Activated T-cell treated with anti-CD3 and anti-CD28 coated beads, Interleukin-2, amount 50 U/mL, for 4 hours (primary cell): ENCODE results near the gene IL10RB. TPM values are rescaled to one million over a fixed set of nuclear protein-coding genes. Genes with fewer than 3 reads are reported as not detected.
"Not testable (repeated sequence)": the region's sequence is repeated elsewhere in the genome, so short reads cannot be mapped to it uniquely, and the experiment has no call there.

Experiments
- ATAC-seq, 2 donors: fragments of 200-7000 bp; cut with Tn5 transposase; one replicate each; pipeline ENCODE4 v1.10.0; 2021
- DNase-seq: peaks from one replicate; pipeline ENCODE4 v3.0.0-alpha.2; 2020
- H3K27me3 Mint-ChIP-seq: one replicate; pipeline ENCODE4 v1.8.0; 2021; ENCODE audit warnings: low read depth, mixed read lengths
- H3K36me3 Mint-ChIP-seq: one replicate; pipeline ENCODE4 v1.8.0; 2022; ENCODE audit warnings: mixed read lengths; ENCODE audit not compliant: insufficient read depth
- H3K4me1 Mint-ChIP-seq: one replicate; pipeline ENCODE4 v1.8.0; 2021; ENCODE audit warnings: low read depth, mixed read lengths
- H3K4me3 Mint-ChIP-seq: one replicate; pipeline ENCODE4 v1.8.0; 2021; ENCODE audit warnings: mild to moderate bottlenecking, moderate library complexity, mixed read lengths
- H3K9me3 Mint-ChIP-seq: one replicate; pipeline ENCODE4 v1.8.0; 2021; ENCODE audit warnings: mixed read lengths
- total RNA-seq, 3 donors: library from RNA; stranded (reverse); gene quantifications; one replicate each; pipeline ENCODE4 v1.2.1, GENCODE V29; 2021

Gene IL10RB
- total RNA-seq, 3 donors from 2014 or later: 9.3 to 11.6 (median 10.2) TPM

DNA sequence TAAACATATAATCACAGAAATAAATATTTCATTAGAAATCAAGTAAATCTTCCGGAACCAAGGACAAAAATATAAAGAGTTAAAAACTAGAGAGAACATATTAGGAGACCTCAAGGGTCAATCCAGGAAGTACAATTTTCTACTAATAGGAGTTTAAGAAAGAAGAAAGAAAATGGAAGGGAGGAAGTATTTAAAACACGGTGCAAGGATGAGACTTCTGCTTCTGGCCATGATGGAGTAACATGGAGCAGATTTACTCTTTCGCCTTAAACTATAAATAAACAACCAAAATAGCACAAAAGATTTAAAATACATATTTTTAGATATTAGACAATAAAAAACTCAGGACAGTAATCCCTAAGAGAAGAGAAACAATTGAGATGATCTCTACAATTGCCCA, 46.0 kb downstream of the IL10RB start:
- DNase-seq (no peak), ATAC-seq (no peak)
- no peaks in the 10 kb centered on the region for H3K36me3 Mint-ChIP-seq
- H3K4me1 Mint-ChIP-seq: peaks cover 12% of the 10 kb centered on the region
- H3K4me3 Mint-ChIP-seq: no peak overlapping the region
- H3K27me3 Mint-ChIP-seq: no peaks in the 10 kb centered on the region
- H3K9me3 Mint-ChIP-seq: peaks cover 9% of the 10 kb centered on the region

DNA sequence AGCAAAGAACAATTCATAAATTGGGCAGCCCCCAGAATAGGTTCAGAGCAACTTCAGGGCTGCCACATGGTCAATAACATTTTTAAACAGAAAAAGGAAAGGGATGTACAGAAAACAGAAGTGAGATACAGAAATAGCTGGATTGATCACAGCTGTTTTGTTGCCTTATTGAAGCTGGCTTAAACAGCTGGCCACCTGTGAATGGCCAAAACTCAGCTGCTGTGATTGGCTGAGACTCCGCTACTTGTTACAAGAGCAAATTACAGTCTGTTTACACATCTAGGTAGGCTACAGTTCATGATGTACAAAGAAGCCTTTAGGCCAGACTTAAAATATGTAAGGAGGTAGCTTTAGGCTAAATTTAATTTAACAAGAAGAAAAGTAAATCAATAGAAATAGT, 47.0 kb downstream of the IL10RB start:
- Mint-ChIP-seq H3K4me1 (peaks cover 8% of the 10 kb centered on the region), H3K27me3 (no peaks in the 10 kb centered on the region), H3K4me3 (no peak overlapping the region), H3K9me3 (peaks cover 9% of the 10 kb centered on the region), H3K36me3 (no peaks in the 10 kb centered on the region)
- no peak for ATAC-seq
- DNase-seq: no peak

DNA sequence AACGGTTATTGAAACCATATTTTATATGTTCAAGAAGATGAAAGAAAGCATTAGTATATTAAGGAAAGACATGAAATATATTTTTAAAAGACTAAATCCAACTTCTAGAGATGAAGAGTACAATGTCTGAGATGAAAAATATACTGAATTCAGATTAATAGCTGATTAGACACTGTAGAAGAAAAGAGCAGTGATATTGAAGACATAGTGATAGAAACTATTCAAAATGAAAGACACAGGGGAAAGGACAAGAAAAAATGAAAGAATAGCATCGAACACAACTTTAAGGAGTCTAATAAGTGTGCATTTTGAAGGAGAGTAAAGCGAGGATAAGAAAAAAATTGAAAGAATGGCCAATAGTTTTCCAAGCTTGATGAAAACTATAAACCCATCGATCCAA, 47.4 kb downstream of the IL10RB start:
- ATAC-seq: no peak
- Mint-ChIP-seq H3K36me3 (no peaks in the 10 kb centered on the region), H3K4me3 (no peak overlapping the region), H3K4me1 (peaks cover 5% of the 10 kb centered on the region), H3K9me3 (peaks cover 9% of the 10 kb centered on the region), H3K27me3 (no peaks in the 10 kb centered on the region)
- no peak for DNase-seq

DNA sequence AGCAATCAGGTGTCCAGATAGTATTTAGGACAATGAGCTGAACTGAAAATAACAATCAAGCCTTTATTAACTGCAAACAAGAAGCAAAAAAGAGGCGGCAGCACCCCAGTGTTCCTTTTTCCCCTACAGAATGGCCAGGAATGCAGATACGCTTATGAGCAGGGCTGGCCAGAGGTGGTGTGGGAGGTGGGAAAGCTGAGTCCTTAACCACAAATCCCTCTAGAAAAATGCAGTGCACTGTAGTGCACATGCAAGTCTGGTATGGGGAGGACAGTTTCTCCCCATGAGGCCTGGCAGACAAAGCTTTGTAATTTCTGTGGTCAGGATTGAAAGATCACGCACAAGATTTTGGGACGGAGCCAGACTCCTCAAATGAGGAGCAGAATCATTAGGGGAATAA, 47.9 kb downstream of the IL10RB start:
- ATAC-seq: no peak
- Mint-ChIP-seq H3K4me1 (peaks cover under 1% of the 10 kb centered on the region), H3K9me3 (peaks cover 9% of the 10 kb centered on the region)

DNA sequence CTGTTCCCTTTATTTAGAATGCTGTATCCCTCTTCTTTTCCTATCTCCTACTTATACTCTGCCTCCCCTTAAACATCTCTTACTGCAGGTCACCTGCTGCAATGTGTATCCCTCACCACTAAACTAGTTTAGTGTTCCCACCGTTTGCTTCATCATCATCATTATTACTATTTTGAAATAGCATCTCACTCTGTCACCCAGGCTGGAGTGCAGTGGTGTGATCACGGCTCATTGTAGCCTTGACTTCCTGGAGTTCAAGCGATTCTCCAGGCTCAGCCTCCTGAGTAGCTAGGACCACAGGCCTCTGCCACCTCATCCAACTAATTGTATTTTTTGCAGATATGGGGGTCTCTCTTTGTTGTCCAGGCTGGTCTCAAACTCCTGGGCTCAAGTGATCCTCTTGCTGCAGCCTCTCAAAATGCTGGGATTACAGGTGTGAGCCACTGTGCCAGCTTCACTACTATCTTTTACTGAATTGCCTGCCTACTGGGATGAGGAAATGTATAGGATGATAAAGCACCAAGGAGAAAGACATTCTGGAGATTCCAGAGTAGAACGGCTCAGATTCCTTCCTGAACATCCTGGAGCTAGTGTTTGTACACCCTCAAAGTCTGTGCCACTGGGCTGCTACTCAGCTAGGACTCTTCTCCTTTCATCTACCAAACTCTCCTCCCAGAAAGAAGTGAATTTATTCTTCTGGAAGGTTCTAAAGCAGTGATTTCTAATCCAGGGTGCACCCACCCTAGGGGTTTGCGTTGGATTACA, 50.0 kb downstream of the IL10RB start:
- no peaks in the 10 kb centered on the region for H3K27me3 Mint-ChIP-seq
- DNase-seq: no peak
- no peaks in the 10 kb centered on the region for H3K4me1 Mint-ChIP-seq
- H3K4me3 Mint-ChIP-seq: no peak overlapping the region
- H3K9me3 Mint-ChIP-seq: peaks cover 5% of the 10 kb centered on the region
- ATAC-seq: no peak
- H3K36me3 Mint-ChIP-seq: no peaks in the 10 kb centered on the region

More for the DNA sequence above, 47.9 kb downstream of the IL10RB start:
- Mint-ChIP-seq H3K4me3 (no peak overlapping the region), H3K27me3 (no peaks in the 10 kb centered on the region), H3K36me3 (no peaks in the 10 kb centered on the region)
- no peak for DNase-seq

DNA sequence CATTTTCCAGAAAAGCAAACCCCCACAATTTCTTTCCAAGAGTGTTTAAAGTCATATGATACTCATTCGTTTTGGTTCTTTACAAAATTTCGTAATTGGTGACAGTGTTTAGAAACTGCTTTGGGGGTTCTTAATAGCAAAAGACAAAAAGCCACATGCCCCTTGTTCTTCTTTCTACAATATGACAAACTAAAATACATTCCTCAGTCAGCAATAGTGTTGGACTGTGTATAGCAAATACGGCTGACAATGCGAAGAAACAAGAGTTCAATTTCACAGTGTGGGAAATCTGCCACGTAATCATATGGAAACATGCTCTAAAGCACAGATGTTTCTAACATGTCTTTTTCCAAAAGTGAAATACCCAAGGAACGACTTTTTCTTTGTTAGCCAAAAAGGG, 51.0 kb downstream of the IL10RB start:
- H3K4me3 Mint-ChIP-seq: no peak overlapping the region
- H3K27me3 Mint-ChIP-seq: no peaks in the 10 kb centered on the region
- no peak for ATAC-seq
- no peaks in the 10 kb centered on the region for H3K36me3 Mint-ChIP-seq
- peaks cover 5% of the 10 kb centered on the region for H3K9me3 Mint-ChIP-seq
- no peak for DNase-seq
- H3K4me1 Mint-ChIP-seq: no peaks in the 10 kb centered on the region

DNA sequence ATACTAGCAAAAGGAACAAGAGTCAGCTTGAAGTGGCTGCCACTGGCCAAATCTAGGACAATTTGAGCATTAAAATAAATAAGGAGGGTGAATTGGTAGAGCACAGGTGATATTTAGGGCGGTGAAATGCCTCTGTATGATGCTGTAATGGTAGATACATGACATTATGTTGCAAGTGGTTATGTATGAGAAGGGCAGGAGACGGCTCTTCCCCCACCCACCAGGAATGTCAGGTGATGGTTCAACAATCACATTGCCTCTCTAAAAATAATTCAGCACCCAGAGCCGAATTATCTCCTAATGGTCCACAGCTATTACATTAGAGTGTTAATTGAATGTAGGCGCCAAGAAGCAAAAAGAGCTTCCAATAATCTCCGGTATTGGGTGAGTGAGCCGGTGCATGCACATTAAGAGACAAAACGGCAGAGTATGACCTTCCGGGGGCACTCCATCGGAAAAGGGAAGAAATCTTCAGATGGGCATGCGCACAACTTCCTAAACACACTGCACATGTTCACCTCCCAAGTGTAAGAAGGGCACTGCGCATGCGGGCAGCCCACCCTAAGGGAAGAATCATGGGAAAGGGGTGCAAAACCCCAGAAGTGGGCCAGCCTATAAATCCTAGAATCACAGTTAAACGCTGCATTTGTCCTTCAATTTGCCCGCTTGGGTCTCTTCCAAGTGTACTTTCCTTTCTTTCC, 51.8 kb downstream of the IL10RB start:
- H3K9me3 Mint-ChIP-seq: peaks cover 5% of the 10 kb centered on the region
- ATAC-seq: no peak
- no peaks in the 10 kb centered on the region for H3K4me1 Mint-ChIP-seq
- H3K36me3 Mint-ChIP-seq: no peaks in the 10 kb centered on the region
- DNase-seq: no peak
- no peak overlapping the region for H3K4me3 Mint-ChIP-seq
- H3K27me3 Mint-ChIP-seq: no peaks in the 10 kb centered on the region

DNA sequence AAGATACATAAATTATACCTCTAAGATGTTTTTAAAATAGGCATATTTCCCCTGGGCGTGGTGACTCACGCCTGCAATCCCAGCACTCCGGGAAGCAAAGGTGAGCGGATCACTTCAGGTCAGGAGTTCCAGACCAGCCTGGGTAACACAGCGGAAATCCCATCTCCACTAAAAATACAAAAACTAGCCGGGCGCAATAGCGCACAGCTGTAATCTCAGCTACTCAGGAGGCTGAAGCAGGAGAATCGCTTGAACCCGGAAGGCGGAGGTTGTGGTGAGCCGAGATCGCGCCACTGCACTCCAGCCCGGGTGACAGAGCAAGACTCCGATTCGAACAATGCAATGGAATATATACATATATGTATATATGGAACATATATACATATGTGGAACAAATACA, 54.8 kb downstream of the IL10RB start:
- DNase-seq, H3K4me1 Mint-ChIP-seq, ATAC-seq, H3K36me3 Mint-ChIP-seq, H3K4me3 Mint-ChIP-seq, H3K27me3 Mint-ChIP-seq, H3K9me3 Mint-ChIP-seq: not testable (repeated sequence)

DNA sequence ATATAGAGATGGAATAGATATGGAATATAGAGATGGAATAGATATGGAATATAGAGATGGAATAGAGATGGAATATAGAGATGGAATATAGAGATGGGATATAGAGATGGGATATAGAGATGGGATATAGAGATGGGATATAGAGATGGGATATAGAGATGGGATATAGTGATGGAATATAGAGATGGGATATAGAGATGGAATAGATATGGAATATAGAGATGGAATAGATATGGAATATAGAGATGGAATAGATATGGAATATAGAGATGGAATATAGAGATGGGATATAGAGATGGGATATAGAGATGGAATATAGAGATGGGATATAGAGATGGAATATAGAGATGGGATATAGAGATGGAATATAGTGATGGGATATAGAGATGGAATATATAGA, 57.4 kb downstream of the IL10RB start:
- not testable (repeated sequence) for H3K27me3 Mint-ChIP-seq, ATAC-seq, H3K9me3 Mint-ChIP-seq, DNase-seq, H3K4me3 Mint-ChIP-seq, H3K36me3 Mint-ChIP-seq
- H3K4me1 Mint-ChIP-seq: peaks cover 24% of the 10 kb centered on the region

DNA sequence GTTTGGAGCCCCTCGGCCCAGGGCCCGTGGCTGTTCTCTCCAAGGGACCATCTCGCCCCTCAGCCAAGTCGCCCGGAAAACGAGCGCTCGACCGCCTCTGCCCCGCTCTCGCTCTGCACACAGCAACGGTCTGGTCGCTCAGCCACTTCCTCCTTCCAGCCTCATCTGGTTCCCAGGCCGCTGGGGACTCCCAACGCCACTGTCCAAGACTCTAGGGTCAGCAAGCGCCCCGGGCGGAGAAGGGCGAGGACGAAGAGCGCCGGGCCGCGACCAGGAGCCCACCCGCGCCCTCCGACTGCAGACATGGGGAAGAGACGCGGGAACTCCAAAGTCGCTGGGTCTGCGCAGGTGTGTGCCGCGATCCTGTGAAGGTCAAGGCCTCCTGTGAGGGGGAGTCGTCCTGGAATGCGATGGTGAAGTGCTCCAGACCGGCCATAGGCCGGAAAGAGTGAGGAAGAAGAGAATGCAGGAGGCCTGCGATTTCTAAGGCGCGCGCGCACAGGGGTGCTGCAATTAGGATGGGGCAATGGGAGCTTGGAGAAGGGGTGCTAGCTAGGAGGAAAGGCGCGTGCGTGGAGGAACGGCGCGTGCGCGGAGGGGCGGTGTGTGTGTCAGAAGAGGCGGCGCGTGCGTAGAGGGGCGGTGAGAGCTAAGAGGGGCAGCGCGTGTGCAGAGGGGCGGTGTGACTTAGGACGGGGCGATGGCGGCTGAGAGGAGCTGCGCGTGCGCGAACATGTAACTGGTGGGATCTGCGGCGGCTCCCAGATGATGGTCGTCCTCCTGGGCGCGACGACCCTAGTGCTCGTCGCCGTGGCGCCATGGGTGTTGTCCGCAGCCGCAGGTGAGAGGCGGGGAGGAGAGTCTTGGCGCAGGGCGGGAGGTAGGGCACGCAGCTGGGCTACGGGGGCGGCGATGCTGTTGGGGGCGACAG, 58.4 kb downstream of the IL10RB start, which contains the start of gene IFNAR1:
Gene IFNAR1, plus strand, starts transcription at position 680 of the 931 bp plus-strand sequence. Its CDS starts 86 bp downstream, at position 766.
- DNase-seq (peak; percentile 98), ATAC-seq (peak; percentile 91 to 93)
- no peak within 1 kb of the TSS for H3K4me3 Mint-ChIP-seq
- no peaks in the 10 kb centered on the region for H3K9me3 Mint-ChIP-seq
- H3K27me3 Mint-ChIP-seq: no peaks in the 10 kb centered on the region
- peaks cover 3% of the 10 kb centered on the region for H3K36me3 Mint-ChIP-seq
- H3K4me1 Mint-ChIP-seq: peaks cover 30% of the 10 kb centered on the region

DNA sequence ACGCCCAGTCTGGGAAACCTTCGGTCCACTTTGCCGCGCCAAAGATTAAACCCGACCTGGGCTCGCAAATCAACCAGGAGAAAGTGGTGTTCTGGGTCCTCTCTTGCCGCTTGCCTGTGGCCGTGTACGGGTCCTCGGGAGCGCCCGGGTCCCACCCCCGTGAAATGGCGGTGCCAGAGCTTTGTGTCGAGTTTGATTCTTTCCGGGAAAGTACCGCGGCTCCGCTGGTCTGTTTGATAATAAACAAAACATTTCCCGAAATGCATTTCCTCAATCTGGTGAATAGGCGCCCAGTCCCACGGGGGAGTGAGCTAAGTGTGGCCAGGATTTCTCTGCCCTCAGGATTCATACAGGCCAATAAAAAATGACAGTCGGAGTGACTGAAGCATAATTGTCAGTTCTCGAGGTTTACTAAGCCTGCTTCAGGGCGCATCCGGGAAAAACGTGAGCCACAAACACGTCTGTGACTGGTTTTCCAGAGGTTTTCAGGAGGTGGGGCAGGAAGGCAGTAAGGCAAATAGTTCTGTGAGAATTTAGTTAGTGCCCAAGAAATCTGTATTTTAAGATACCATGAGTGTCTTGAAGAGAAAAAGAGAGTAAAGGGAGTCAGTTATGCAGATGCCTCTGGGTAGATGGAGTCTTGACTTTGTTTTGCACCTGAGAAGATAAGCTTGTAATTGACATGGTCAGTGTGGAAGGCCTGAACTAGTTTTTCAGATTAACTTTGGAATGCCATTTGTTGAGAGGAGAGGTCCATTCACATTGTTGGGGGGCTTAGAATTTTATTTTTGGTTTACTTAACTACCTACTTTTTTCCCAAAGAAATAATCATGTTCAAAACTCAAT, 59.3 kb downstream of the IL10RB start:
- no peaks in the 10 kb centered on the region for H3K27me3 Mint-ChIP-seq
- H3K4me3 Mint-ChIP-seq: no peak overlapping the region
- peak; percentile 59 to 64 for ATAC-seq

DNA sequence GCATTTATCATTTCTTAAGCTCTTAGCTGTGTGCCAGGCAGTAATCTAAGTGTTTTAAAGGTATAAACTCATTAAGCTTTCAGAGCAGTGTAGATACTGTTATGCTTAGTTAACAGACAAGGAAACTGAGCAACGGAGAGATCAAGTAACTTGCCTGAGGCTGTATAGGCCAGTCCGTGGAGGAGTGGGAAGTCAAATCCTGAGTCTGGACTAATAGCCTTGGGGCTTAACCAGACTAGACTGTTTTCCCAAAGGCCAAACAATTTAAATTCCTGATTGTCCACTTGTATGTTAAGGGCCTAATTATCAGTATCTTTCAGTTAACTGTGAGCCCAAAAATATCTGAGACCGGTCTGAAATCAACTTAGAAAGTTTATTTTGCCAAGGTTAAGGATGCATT, 61.2 kb downstream of the IL10RB start:
- H3K4me1 Mint-ChIP-seq: peaks cover 56% of the 10 kb centered on the region
- peak overlapping the region; percentile 13 for H3K4me3 Mint-ChIP-seq
- H3K9me3 Mint-ChIP-seq: peaks cover under 1% of the 10 kb centered on the region
- no peaks in the 10 kb centered on the region for H3K27me3 Mint-ChIP-seq
- H3K36me3 Mint-ChIP-seq: peaks cover 11% of the 10 kb centered on the region
- ATAC-seq (no peak), DNase-seq (no peak)

More for the DNA sequence above, 59.3 kb downstream of the IL10RB start:
- Mint-ChIP-seq H3K9me3 (no peaks in the 10 kb centered on the region), H3K36me3 (peaks cover 6% of the 10 kb centered on the region), H3K4me1 (peaks cover 39% of the 10 kb centered on the region)
- peak; percentile 62 for DNase-seq

DNA sequence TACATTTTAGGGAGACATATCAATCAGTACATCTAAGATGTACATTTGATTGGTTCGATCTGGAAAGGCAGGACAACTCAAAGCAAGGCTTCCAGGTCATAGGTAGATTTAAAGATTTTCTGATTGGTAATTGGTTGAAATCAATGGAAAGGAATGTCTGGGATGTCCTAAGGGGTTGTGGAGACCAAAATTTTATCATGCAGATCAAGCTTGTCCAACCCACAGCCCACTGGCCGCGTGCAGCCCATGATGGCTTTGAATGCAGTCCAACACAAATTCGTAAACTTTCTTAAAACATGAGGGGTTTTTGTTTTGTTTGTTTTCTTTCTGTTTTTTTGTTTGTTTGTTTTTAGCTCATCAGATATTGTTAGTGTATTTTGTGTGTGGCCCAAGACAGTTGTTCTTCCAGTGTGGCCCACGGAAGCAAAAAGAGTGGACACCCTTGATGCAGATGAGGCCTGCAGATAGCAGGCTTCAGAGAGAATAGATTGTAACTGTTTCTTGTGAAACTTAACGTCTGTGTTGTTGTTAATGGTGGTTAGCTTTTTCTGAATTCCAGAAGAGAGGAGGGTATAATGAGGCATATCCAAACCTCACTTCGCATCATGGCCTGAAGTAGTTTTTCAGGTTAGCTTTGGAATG, 61.7 kb downstream of the IL10RB start:
- ATAC-seq (no peak), DNase-seq (no peak)
- Mint-ChIP-seq H3K36me3 (peaks cover 15% of the 10 kb centered on the region), H3K9me3 (peaks cover 7% of the 10 kb centered on the region), H3K4me1 (peaks cover 61% of the 10 kb centered on the region), H3K27me3 (no peaks in the 10 kb centered on the region), H3K4me3 (peak overlapping the region; percentile 6)
